Measurements from ENCODE around the gene EMSY. TPM values are rescaled to one million over a fixed set of nuclear protein-coding genes. Genes with fewer than 3 reads are reported as not detected.

The EMSY gene
- total RNA-seq, 1 experiment from 2014 or later = 19.7 TPM

DNA sequence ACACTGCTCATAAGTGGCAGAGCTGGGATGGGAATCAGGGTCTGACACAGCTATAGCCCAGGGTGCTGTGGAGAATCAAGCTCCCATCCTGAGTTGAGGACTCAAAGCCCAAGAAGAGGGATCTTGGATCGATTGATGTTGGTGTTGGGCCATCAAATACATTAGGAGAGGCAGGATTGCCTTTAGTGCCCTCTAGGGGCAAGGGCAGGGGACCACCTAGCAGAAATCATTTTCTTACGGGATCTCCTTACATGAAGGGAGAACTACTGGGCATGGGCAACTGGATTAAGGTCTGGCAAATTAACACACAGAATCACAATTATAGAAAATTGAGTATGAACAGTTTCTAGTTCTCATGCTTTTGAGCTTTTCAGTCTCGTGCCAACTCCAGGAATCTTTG lies 24.9 kb upstream of the EMSY start:
- ChIA-PET POLR2A (no interaction called here), CTCF (interaction anchor here (0.7 to 1.7 kb wide), 4 partner anchors 10 to 954 kb away, joined by 3 to 7 read pairs (median 4); partner anchors contain the start of gene GVQW3)
- intact Hi-C loops (cut with micrococcal nuclease) = no loop called here
- peak; percentile 16 for DNase-seq (ENCODE audit: unreplicated experiment)
- Mint-ChIP-seq H3K9me3 (ENCODE audit: unreplicated experiment) (no peaks in the 10 kb centered on the region), H3K27ac (ENCODE audit: low read depth, unreplicated experiment) (no peak overlapping the region), H3K4me3 (ENCODE audit: unreplicated experiment) (no peak overlapping the region), H3K36me3 (ENCODE audit: insufficient read depth, unreplicated experiment) (peaks cover 4% of the 10 kb centered on the region), H3K4me1 (ENCODE audit: insufficient read depth, unreplicated experiment) (no peaks in the 10 kb centered on the region), H3K27me3 (ENCODE audit: insufficient read depth, unreplicated experiment) (peaks cover 40% of the 10 kb centered on the region)
- TF ChIP-seq CTCF (IDR thresholded peaks at IDR 0.05; ENCODE audit: unreplicated experiment) = peak; percentile 10
- BruUV-seq (replicated peaks) = no TSS peak

DNA sequence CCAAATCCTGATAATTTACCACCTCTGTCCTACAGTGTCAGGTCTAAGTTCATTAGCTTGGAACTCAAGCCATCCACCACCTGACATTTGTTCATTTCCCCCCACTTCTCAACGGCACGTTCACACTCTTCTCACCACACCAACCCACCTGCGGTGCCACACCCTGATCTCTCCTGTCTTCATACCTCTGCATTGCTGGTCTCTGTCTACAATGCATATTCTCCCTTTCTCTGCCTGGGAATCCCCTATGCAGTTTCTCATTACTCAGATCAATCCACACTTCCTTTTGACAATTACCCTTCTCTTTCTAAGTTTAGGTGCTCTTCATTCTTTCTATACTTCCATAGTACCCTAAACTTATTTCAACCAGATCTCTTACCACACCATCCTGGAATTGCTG lies 20.4 kb upstream of the EMSY start:
- ChIA-PET POLR2A (interaction anchor here (1.0 kb wide), 1 partner anchor 42 kb away, joined by 4 read pairs; no protein-coding TSS in a partner anchor), CTCF (no interaction called here)
- intact Hi-C loops (cut with micrococcal nuclease) = no loop called here
- H3K9me3 Mint-ChIP-seq (ENCODE audit: unreplicated experiment) = no peaks in the 10 kb centered on the region
- BruUV-seq (replicated peaks) = no TSS peak
- no peak for TF ChIP-seq CTCF (IDR thresholded peaks at IDR 0.05; ENCODE audit: unreplicated experiment)
- H3K4me3 Mint-ChIP-seq (ENCODE audit: unreplicated experiment) = no peak overlapping the region
- H3K36me3 Mint-ChIP-seq (ENCODE audit: insufficient read depth, unreplicated experiment) = peaks cover 2% of the 10 kb centered on the region
- DNase-seq (ENCODE audit: unreplicated experiment) = no peak
- H3K4me1 Mint-ChIP-seq (ENCODE audit: insufficient read depth, unreplicated experiment) = no peaks in the 10 kb centered on the region
- H3K27me3 Mint-ChIP-seq (ENCODE audit: insufficient read depth, unreplicated experiment) = peaks cover 3% of the 10 kb centered on the region
- H3K27ac Mint-ChIP-seq (ENCODE audit: low read depth, unreplicated experiment) = no peak overlapping the region

DNA sequence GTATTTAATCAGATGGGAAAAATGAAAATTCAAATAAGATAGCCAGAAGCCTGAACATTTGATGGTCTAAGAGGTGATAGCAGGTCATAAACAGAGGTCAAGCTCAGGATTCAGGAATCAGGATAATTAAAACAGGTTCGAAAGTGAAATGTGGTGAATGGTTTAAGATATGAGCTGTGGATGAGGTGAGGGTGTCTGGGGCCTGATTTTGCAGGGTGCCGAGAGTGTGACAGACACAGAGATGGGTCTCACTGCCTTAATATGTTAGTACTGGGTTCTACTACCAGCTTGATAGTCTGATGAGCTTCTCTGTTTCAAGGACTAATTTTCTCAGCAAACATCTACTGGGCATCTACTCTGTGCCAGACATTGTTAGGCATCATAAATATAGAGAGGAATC lies 19.9 kb upstream of the EMSY start:
- POLR2A ChIA-PET = interaction anchor here (1.0 kb wide), 1 partner anchor 41 kb away, joined by 4 read pairs; no protein-coding TSS in a partner anchor
- no peak overlapping the region for H3K27ac Mint-ChIP-seq (ENCODE audit: low read depth, unreplicated experiment)
- no peaks in the 10 kb centered on the region for H3K27me3 Mint-ChIP-seq (ENCODE audit: insufficient read depth, unreplicated experiment)
- intact Hi-C loops (cut with micrococcal nuclease) = no loop called here
- no peaks in the 10 kb centered on the region for H3K36me3 Mint-ChIP-seq (ENCODE audit: insufficient read depth, unreplicated experiment)
- no peak for TF ChIP-seq CTCF (IDR thresholded peaks at IDR 0.05; ENCODE audit: unreplicated experiment)
- CTCF ChIA-PET = interaction anchor here (0.7 kb wide), 1 partner anchor 12 kb away, joined by 4 read pairs; no protein-coding TSS in a partner anchor
- no peak overlapping the region for H3K4me3 Mint-ChIP-seq (ENCODE audit: unreplicated experiment)
- BruUV-seq (replicated peaks) = no TSS peak
- DNase-seq (ENCODE audit: unreplicated experiment) = no peak
- H3K9me3 Mint-ChIP-seq (ENCODE audit: unreplicated experiment) = no peaks in the 10 kb centered on the region
- H3K4me1 Mint-ChIP-seq (ENCODE audit: insufficient read depth, unreplicated experiment) = no peaks in the 10 kb centered on the region

- POLR2A ChIA-PET = no interaction called here
Measured at GRCh38 chr11:76426660-76427059, 18.2 kb upstream of the EMSY start.

More at GRCh38 chr11:76426660-76427059, 18.2 kb upstream of the EMSY start:
- Mint-ChIP-seq H3K27ac (ENCODE audit: low read depth, unreplicated experiment) (no peak overlapping the region), H3K4me1 (ENCODE audit: insufficient read depth, unreplicated experiment) (no peaks in the 10 kb centered on the region), H3K4me3 (ENCODE audit: unreplicated experiment) (no peak overlapping the region), H3K9me3 (ENCODE audit: unreplicated experiment) (no peaks in the 10 kb centered on the region), H3K27me3 (ENCODE audit: insufficient read depth, unreplicated experiment) (no peaks in the 10 kb centered on the region), H3K36me3 (ENCODE audit: insufficient read depth, unreplicated experiment) (no peaks in the 10 kb centered on the region)
- BruUV-seq (replicated peaks) = no TSS peak
- intact Hi-C loops (cut with micrococcal nuclease) = no loop called here
- DNase-seq (ENCODE audit: unreplicated experiment) = no peak
- CTCF ChIA-PET = no interaction called here
- TF ChIP-seq CTCF (IDR thresholded peaks at IDR 0.05; ENCODE audit: unreplicated experiment) = no peak

All from MCF 10A (cell line).